Naive thymus-derived CD8-positive, alpha-beta T cell (primary cell): ENCODE data around the gene NECTIN4. TPM values are rescaled to one million over a fixed set of nuclear protein-coding genes. Genes with fewer than 3 reads are reported as not detected.
"Not testable (repeated sequence)": the region's sequence is repeated elsewhere in the genome, so short reads cannot be mapped to it uniquely, and the experiment has no call there.

Experiments
- ATAC-seq, 2 donors: fragments of 150-1000 bp; cut with Tn5 transposase in 1 of 2; sonication (Bioruptor Pico), chemical (Tn5 transposase) in 1 of 2; 1 replicate in 1 of 2; 2 replicates in 1 of 2; pipeline ENCODE4 v1.10.0; 2021; ENCODE audit warnings: mild to moderate bottlenecking in 2 of 2, moderate library complexity in 2 of 2
- POLR2A ChIA-PET: fragments of 350-600 bp; sonication (Branson Sonifier 250); formaldehyde crosslinking; loops from one replicate; lab custom pipeline; 2021; ENCODE audit warnings: antibody characterized with exemption; lab: Charles Lee
- DNase-seq, 10 donors: peaks; one replicate each; pipeline versions ENCODE4 v3.0.0 to v3.0.0-alpha.2; 2020 to 2022
- H3K27ac Mint-ChIP-seq, 10 donors: one replicate each; pipeline ENCODE4 v1.8.0; 2020 to 2022; ENCODE audit warnings: mild to moderate bottlenecking in 10 of 10, mixed read lengths in 10 of 10, moderate library complexity in 4 of 10, inconsistent platforms in 1 of 10
- H3K27me3 Mint-ChIP-seq, 5 donors: one replicate each; pipeline ENCODE4 v1.8.0; 2021 to 2022; ENCODE audit warnings: mixed read lengths in 5 of 5
- H3K36me3 Mint-ChIP-seq, 3 donors: one replicate each; pipeline ENCODE4 v1.8.0; 2020 to 2022; ENCODE audit warnings: mixed read lengths in 3 of 3, mild to moderate bottlenecking in 2 of 3, inconsistent platforms in 1 of 3
- H3K4me1 Mint-ChIP-seq, 4 donors: one replicate each; pipeline ENCODE4 v1.8.0; 2021 to 2022; ENCODE audit warnings: mixed read lengths in 4 of 4
- H3K4me3 Mint-ChIP-seq, 10 donors: one replicate each; pipeline ENCODE4 v1.8.0; 2020 to 2022; ENCODE audit warnings: mild to moderate bottlenecking in 10 of 10, mixed read lengths in 10 of 10, moderate library complexity in 6 of 10, inconsistent platforms in 1 of 10
- H3K9me3 Mint-ChIP-seq, 9 donors: one replicate each; pipeline ENCODE4 v1.8.0; 2020 to 2022; ENCODE audit warnings: mixed read lengths in 9 of 9, mild to moderate bottlenecking in 3 of 9, inconsistent platforms in 1 of 9, moderate library complexity in 1 of 9
- polyA plus RNA-seq, 3 donors: library from polyadenylated mRNA; unstranded; fragments of 300-500 nt; fragmentation: Illumina TruSeq; gene quantifications; one replicate each; pipeline ENCODE4 v1.2.3, GENCODE V29; 2021
- total RNA-seq, 8 experiments: library from RNA in 2 of 8; stranded (reverse) in 2 of 8; gene quantifications; one replicate each; pipeline ENCODE4 v1.2.3 and lab custom pipeline; 2021 to 2026

Gene NECTIN4
- total and polyA plus RNA-seq, 5 experiments from 2014 or later, result not detected

- Mint-ChIP-seq H3K9me3 (no peaks in the 10 kb centered on the region), H3K27me3 (no peaks in the 10 kb centered on the region), H3K4me1 (peaks cover 21 to 67% (median 46%) of the 10 kb centered on the region in 4 donors), H3K27ac (peak overlapping the region; percentile 77 to 98 (median 96)), H3K36me3 (peaks cover 3 to 42% (median 17%) of the 10 kb centered on the region in 3 donors), H3K4me3 (peak overlapping the region; percentile 89 to 97 (median 94))
- DNase-seq, result no peak
- POLR2A ChIA-PET, result interaction anchor here (0.6 to 15.7 kb wide), 12 partner anchors 9 to 316 kb away, joined by 3 to 429 read pairs (median 12); partner anchors contain the start of genes ARHGAP30, F11R, KLHDC9 and NIT1
- no peak for ATAC-seq
Measured at GRCh38 chr1:161037661-161038522, 51.5 kb downstream of the NECTIN4 start.

DNA sequence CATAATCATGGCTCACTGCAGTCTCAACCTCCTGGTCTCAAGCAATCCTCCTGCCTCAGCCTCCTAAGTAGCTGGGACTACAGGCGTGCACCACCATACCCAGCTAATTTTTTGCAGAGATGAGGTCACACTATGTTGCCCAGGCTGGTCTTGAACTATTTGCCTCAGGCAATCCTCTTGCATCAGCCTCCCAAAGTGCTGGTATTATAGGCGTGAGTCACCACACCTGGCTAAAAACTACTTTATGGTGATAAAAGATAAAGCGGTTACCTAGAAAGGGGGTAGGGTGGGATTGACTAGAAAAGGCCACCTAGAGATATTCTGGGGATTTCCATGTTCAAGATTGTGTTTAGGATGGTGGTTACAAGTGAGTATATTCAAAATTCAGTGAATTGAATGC, 55.6 kb downstream of the NECTIN4 start:
- Mint-ChIP-seq H3K27me3 (no peaks in the 10 kb centered on the region), H3K36me3 (peaks cover 0 to 10% (median 2%) of the 10 kb centered on the region in 3 donors), H3K9me3 (no peaks in the 10 kb centered on the region), H3K4me1 (peaks cover 11 to 48% (median 31%) of the 10 kb centered on the region in 4 donors), H3K27ac (no peak overlapping the region), H3K4me3 (no peak overlapping the region)
- no peak for ATAC-seq
- POLR2A ChIA-PET, result interaction anchor here (0.7 to 2.5 kb wide), 3 partner anchors 13 to 67 kb away, joined by 6 to 8 read pairs (median 8); partner anchors contain the start of gene F11R
- no peak for DNase-seq

- Mint-ChIP-seq H3K4me3 (no peak overlapping the region), H3K9me3 (no peaks in the 10 kb centered on the region), H3K27ac (peak overlapping the region in 3 of 10 donors; percentile 3 to 63 (median 44)), H3K36me3 (peaks cover 0 to 10% (median 2%) of the 10 kb centered on the region in 3 donors), H3K27me3 (no peaks in the 10 kb centered on the region), H3K4me1 (peaks cover 7 to 38% (median 21%) of the 10 kb centered on the region in 4 donors)
- POLR2A ChIA-PET, result interaction anchor here (0.6 to 2.5 kb wide), 3 partner anchors 12 to 42 kb away, joined by 3 to 8 read pairs (median 5); partner anchors contain the start of genes F11R and USF1
- DNase-seq, result no peak
- no peak for ATAC-seq
Measured at GRCh38 chr1:161032409-161032808, 56.9 kb downstream of the NECTIN4 start.

DNA sequence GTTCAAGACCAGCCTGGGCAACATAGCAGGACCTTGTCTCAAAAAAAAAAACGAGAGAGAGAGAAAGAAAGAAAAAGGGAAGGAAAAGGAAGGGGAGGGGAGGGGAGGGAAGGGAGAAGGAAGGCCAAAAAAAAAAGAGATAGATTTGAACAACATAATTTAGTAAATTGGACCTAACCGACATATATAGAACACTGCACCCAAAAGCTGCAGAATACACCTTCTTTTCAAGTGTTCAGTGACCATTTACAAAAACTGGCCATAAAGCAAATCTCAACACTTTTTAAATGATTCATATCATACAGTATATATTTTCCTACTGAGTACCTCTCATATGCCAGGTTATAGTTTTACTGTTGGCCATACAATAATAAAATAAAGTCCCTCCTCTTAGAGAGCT, 57.5 kb downstream of the NECTIN4 start:
- no peaks in the 10 kb centered on the region for H3K27me3 Mint-ChIP-seq
- peaks cover 0 to 10% (median 2%) of the 10 kb centered on the region in 3 donors for H3K36me3 Mint-ChIP-seq
- POLR2A ChIA-PET, result interaction anchor here (0.6 to 2.5 kb wide), 3 partner anchors 11 to 41 kb away, joined by 3 to 8 read pairs (median 5); partner anchors contain the start of genes F11R and USF1
- H3K4me1 Mint-ChIP-seq, result peaks cover 9 to 37% (median 16%) of the 10 kb centered on the region in 4 donors
- no peak for ATAC-seq
- H3K27ac Mint-ChIP-seq, result peak overlapping the region in 1 of 10 donors; percentile 10
- H3K9me3 Mint-ChIP-seq, result peaks cover 0 to 4% (median 0%) of the 10 kb centered on the region in 9 donors
- H3K4me3 Mint-ChIP-seq, result no peak overlapping the region
- no peak for DNase-seq

GRCh38 chr1:161029466-161029865, 59.9 kb downstream of the NECTIN4 start:
- not testable (repeated sequence) for ATAC-seq, H3K36me3 Mint-ChIP-seq, DNase-seq, H3K27me3 Mint-ChIP-seq, H3K27ac Mint-ChIP-seq, H3K4me3 Mint-ChIP-seq, H3K9me3 Mint-ChIP-seq
- peaks cover 13 to 26% (median 20%) of the 10 kb centered on the region in 4 donors for H3K4me1 Mint-ChIP-seq
- POLR2A ChIA-PET, result interaction anchor here (1.2 kb wide), 1 partner anchor 11 kb away, joined by 6 read pairs; no protein-coding TSS in a partner anchor

DNA sequence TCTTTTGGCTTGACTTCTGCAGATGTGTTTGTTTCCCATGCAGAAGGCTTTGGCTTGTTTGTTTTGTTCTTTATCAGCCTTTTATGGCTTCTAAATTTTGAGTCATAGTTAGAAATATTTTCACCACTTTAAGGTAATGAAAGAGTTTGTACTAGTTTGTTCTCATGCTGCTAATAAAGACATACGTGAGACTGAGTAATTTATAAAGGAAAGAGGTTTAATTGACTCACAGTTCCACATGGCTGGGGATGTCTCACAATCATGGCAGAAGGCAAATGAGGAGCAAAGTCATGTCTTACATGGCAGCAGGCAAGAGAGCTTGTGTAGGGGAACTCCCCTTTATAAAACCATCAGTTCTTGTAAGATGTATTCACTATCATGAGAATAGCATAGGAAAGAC, 62.4 kb downstream of the NECTIN4 start:
- POLR2A ChIA-PET, result interaction anchor here (0.7 to 1.6 kb wide), 5 partner anchors 12 to 264 kb away, joined by 3 to 9 read pairs (median 5); partner anchors contain the start of genes ARHGAP30 and TSTD1
- H3K4me3 Mint-ChIP-seq, result not testable (repeated sequence)
- H3K27ac Mint-ChIP-seq, result peak overlapping the region in 2 of 10 donors; percentile 44 to 47

DNA sequence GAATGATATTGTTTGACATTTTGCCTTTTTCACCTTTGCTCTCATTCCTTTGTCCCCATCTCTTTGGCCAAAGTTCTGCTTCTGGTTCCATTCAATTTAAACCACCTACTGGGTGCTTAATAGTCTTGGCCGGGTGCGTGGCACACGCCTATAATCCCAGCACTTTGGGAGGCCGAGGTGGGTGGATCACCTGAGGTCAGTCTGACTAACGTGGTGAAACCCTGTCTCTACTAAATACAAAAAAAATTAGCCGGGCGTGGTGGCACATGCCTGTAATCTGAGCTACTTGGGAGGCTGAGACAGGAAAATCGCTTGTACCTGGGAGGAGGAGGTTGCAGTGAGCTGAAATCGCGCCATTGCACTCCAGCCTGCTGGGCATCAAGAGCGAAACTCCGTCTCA, 66.9 kb downstream of the NECTIN4 start:
- Mint-ChIP-seq H3K27ac (peak overlapping the region in 6 of 10 donors; percentile 26 to 76 (median 47)), H3K4me1 (peaks cover 29 to 51% (median 45%) of the 10 kb centered on the region in 4 donors), H3K4me3 (peak overlapping the region in 8 of 10 donors; percentile 6 to 95 (median 53))
- H3K27me3 Mint-ChIP-seq, H3K9me3 Mint-ChIP-seq, H3K36me3 Mint-ChIP-seq, DNase-seq, ATAC-seq: not testable (repeated sequence)
- POLR2A ChIA-PET, result interaction anchor here (1.6 to 5.4 kb wide), 3 partner anchors 9 to 23 kb away, joined by 6 to 65 read pairs (median 46); partner anchors contain the start of genes TSTD1 and USF1

More for the DNA sequence above, 62.4 kb downstream of the NECTIN4 start:
- not testable (repeated sequence) for H3K36me3 Mint-ChIP-seq, H3K27me3 Mint-ChIP-seq, ATAC-seq, H3K9me3 Mint-ChIP-seq, DNase-seq
- H3K4me1 Mint-ChIP-seq, result peaks cover 9 to 22% (median 16%) of the 10 kb centered on the region in 4 donors

DNA sequence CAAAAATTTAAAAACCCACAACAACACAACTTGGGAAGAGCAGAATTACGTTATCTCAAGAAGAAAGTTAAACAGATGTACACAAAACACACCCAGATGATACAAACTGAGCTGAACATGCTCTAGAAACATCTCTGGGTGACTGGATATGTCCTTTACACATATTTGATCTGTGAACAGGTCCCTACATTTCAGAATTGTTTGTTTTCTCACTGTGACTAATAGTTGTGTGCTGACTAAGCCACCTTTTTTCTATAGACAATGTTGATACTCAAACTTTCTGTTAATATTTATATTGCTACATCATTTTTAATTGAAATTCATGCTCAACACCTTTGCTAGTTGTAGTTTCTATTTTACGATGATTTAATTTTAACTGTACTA, 67.4 kb downstream of the NECTIN4 start:
- Mint-ChIP-seq H3K36me3 (peaks cover 0 to 2% (median 2%) of the 10 kb centered on the region in 3 donors), H3K9me3 (peaks cover 0 to 2% (median 0%) of the 10 kb centered on the region in 9 donors), H3K27ac (peak overlapping the region in 7 of 10 donors; percentile 62 to 98 (median 95)), H3K4me1 (peaks cover 29 to 51% (median 45%) of the 10 kb centered on the region in 4 donors), H3K27me3 (peaks cover 0 to 2% (median 0%) of the 10 kb centered on the region in 5 donors), H3K4me3 (peak overlapping the region in 9 of 10 donors; percentile 54 to 95 (median 88))
- POLR2A ChIA-PET, result interaction anchor here (1.5 to 5.4 kb wide), 6 partner anchors 8 to 185 kb away, joined by 6 to 65 read pairs (median 14); partner anchors contain the start of genes ARHGAP30, KLHDC9, TSTD1 and USF1
- ATAC-seq, result no peak
- no peak for DNase-seq

DNA sequence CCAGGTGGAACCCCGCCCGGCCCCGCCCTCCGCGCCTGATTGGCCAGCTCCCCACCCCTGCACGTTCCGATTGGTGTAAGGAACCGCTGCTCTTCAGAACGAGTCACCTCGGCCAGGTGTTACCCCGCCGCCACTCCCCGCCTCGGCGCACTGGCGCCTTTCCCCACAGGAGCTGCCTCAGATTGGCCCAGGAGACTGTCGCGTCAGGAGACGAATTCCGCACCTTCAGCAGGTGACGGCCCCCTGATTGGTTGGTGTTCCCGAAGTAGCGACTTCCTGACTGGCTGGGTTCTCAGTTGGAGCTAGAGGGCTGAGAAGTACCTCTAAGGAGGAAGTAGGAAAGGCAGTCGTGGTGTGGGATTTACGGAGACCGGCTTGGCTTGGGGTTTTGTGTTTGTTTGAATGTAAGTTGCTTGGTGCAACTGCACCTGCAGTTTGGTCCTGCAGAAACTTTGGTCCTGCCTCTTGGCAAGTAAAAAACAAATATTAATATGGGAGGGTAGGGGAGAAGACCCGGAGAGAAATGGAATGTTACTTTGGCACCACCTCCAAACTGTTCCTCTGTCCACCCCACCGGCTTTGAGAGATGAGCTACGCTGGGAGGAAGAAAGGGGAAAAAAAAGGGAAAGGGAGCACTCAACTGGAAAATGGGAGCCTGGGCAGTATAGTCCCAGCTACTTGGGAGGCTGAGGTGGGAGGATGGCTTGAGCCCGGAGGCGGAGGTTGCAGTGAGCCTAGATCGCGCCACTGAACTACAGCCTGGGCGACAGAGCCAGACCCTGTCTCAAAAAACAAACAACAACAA, 68.0 kb downstream of the NECTIN4 start:
- Mint-ChIP-seq H3K9me3 (no peaks in the 10 kb centered on the region), H3K27ac (peak overlapping the region; percentile 62 to 98 (median 94)), H3K27me3 (peaks cover 0 to 2% (median 0%) of the 10 kb centered on the region in 5 donors), H3K4me3 (peak overlapping the region; percentile 85 to 97 (median 90)), H3K4me1 (peaks cover 28 to 51% (median 45%) of the 10 kb centered on the region in 4 donors), H3K36me3 (peaks cover 0 to 2% (median 0%) of the 10 kb centered on the region in 3 donors)
- peak; percentile 94 to 97 for ATAC-seq
- DNase-seq, result peak; percentile 78 to 95 (median 90)
- POLR2A ChIA-PET, result interaction anchor here (0.6 to 5.4 kb wide), 16 partner anchors 8 to 313 kb away, joined by 3 to 65 read pairs (median 6); partner anchors contain the start of genes ARHGAP30, DEDD, KLHDC9 and TSTD1
